ENCODE results near the gene IGSF3.
"Not testable (repeated sequence)": the region's sequence is repeated elsewhere in the genome, so short reads cannot be mapped to it uniquely, and the experiment has no call there.

Gene IGSF3

DNA sequence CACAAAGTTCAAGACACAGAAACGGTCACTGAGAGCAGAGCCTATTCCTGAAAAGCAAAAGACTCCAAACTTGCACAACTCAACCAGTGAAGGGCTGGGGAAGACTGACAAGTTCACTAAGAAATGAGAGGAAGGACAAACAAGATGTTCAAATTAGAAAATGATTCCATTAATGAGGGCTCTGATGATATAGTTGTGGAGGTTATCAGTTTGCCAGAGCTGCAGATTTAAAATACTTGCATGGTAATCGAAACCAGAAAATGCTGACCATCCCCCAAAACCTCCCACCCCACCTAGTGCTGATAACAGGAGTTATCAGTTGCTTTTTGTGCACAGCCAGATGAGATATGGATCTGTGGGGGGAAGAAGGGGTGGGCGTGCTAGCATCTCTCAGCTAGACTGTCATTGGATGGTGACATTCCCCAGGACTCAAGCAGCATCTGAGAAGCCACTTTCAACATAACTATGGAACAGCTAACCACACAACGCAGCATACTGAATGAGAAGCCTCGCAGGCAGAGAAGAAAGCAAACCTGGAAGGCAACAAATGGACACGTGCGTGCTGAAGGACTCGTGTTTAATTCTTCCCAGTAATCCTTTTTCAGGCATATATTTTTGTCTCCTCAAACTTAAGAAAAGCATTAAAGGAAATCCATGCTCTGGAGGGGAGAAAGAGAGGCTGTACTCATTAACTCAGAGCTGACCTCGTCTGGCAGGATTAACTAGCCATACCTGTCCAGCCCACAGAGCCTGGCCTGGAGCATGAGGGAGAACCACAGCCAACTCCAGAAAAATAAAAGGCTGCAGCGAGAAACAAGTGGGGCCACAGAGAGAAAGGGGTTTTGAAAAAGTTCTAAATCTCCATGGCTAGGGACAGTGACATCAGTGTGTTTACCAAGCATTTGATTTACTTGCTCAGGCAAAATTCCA lies 35.3 kb downstream of the IGSF3 start:
- not testable (repeated sequence) for DNase-seq

GRCh38 chr1:116631554-116631953 lies 36.0 kb downstream of the IGSF3 start:
- not testable (repeated sequence) for DNase-seq

DNA sequence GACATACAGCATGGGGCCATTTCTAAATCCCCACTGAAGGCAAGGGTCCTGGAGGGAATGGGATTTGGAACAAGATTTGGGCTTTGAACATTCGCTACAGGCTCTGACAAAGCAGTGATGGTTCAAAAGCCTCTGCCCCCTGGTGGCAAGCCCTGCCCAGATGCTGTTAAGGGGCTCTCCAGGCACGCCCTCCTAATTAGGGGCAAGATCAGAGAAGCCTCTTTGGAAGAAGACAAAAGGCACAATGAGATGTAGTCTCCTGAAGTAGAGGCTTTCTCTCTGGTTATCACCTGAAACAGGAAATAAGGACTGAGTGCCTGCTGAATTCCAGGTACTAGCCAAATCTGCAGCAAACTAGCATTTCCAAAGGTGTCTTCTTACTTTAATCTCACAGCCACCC lies 37.5 kb downstream of the IGSF3 start:
- not testable (repeated sequence) for DNase-seq

DNA sequence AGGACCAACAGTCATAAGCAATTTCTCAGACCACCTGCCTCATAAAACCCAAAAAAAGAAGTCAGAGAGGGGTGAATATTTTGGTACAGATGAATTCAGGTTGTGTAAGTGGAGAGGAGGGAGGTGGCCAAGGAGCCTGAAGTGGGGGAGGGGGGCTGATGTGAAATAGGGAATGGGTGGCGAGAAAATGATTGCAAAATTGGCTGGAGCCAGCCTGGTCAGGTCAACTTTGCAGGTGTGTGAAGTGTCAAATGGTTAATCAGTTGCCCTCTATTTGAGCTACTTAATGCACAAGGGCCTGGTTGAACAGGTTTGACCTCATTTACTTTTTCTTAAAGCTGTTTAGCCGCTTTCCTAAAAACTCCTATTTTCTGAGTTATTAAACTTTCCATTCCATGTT lies 38.1 kb downstream of the IGSF3 start:
- not testable (repeated sequence) for DNase-seq

DNA sequence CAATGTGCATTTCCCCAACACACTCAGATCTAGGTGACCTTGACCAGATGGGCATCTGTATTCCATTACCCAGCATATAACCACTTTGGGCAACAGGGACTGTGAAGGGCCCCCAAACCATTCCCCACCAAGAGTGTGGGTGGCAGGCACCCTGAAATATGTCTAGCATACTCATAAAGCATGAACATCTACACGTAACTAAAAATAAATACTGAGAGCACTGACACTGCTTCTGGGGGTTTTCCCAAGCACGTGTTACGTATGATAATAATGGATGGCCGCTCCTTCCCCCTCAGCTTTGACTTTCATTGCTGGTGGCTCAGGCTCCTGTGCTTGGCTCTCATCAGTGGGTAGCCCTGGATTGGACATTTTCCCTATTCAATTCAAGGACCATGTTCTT lies 39.1 kb downstream of the IGSF3 start:
- DNase-seq = no peak

DNA sequence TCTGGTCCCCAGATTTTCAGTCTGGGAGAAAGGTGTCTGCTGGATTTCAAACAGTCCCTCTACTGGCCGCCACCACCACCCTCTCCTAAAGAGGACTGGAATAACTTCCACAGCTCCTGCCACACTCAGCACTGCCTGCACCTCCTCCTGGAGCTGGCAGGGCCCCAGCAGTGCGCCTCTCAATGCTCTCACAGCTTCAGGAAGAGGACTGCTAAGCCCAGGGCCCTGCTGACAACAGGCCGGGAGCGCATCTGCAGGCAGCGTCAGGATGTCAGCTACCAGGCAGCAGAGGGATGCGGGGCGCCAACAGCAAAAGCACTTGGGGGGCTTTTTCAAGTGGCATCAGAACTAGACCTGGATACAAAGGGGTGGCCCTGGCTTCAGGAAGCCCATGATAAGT lies 40.2 kb downstream of the IGSF3 start:
- DNase-seq = peak in 3 of 51 donors; percentile 4 to 10 (median 5)

- not testable (repeated sequence) for DNase-seq
Measured at GRCh38 chr1:116626915-116627314, 40.6 kb downstream of the IGSF3 start.

GRCh38 chr1:116625155-116625554 lies 42.4 kb downstream of the IGSF3 start:
- not testable (repeated sequence) for DNase-seq

GRCh38 chr1:116624040-116624439 lies 43.5 kb downstream of the IGSF3 start:
- no peak for DNase-seq

DNA sequence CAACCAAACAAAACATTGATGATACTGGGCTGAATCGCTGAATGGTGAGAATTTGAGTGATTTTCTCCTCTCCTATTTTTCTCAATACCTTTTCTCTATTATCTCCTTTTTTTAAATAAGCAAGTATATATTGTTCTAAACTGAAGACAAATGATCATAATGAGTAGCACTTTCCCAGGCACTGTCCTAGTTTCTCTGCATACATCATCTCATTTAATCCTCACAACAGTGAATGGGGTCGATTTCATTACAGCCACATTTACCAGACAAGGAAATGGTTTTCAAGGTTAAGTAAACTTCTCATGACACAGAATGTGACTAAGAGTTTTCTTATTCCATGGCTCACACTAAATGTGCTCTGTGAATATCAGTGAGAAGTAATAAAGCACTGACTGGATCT lies 45.0 kb downstream of the IGSF3 start:
- not testable (repeated sequence) for DNase-seq

GRCh38 chr1:116621756-116622155 lies 45.8 kb downstream of the IGSF3 start:
- not testable (repeated sequence) for DNase-seq

DNA sequence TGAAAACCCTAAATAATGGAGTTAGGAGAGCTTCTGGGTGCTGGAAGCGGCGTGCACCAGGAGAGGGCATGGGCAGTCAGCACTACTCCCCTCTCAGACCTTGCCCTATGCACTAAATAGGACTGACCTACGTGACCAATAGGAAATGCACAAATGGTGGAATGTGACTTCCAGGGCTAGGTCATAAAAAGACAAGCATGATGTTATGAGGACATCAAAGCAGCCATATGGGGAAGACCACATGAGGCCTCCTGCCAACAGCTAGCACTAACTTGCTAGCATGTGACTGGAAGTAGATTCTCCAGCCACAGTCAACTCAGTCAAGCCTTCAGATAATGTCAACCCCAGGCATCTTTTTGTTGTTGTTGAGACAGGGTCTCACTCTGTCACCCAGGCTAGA lies 47.1 kb downstream of the IGSF3 start:
- DNase-seq = not testable (repeated sequence)

DNA sequence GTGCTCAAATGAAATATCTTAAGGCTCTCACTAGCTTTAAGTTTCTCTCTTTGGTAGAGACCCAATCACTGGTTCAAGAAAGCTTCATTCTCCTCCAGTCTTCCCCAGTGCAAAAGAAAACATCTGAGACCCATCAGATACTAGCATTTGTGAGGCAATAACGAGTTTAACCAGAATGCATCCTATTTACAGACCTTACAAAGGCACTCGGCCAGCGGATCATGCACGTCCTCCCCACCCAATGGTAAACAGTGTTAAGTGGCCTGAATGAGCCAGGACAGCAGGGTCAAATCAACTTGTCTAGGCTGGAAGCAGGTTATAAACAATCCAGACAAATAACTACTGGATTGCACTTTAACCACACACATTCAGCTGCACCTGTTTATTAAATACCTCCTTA lies 48.4 kb downstream of the IGSF3 start:
- not testable (repeated sequence) for DNase-seq

DNA sequence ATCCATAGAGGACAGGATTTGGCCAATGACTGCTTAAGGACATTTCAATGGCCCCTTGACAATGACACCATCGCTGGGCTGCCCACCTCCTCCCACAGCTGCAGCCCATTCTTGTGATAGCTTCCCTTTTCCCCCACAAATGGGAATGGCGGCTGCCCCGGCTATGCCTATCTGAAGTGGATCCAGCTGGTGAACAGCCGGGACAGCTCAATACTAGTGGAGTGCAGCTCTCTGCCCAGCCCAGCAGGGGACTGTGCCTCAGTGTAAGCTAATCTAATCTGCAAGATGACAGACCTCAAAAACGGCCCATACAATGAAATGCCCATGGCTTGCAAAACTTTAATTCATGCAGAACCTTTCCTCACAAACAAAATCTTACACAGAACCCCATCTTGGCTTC lies 49.7 kb downstream of the IGSF3 start:
- DNase-seq = not testable (repeated sequence)

- not testable (repeated sequence) for DNase-seq
Measured at GRCh38 chr1:116613825-116614224, 53.7 kb downstream of the IGSF3 start.

DNA sequence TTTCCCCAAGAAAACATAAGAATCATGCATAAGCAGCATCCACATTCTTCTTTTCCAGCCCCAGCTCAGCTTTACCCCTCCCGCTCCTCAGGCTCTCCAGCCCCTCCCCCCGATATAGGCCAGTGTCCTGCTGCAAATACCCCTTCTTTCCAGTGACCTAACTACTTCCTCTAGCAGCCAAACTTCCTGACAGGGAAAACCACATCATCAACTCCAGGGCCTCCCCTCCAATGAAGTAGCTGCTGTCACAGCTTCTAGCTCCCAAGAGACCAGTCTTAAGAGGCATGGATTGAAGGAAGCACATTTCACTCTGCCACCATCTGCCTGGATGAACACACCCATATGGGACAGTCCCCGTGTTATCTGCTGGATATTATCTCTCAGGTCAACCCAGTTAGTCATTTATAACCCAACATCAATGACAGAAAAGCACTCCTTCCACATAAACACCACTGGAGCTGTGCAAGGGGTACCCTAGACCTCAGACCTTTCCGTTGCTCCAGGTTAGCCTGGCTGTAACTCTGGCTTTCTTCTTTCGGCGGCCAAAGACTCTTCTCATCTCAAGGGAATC lies 57.6 kb downstream of the IGSF3 start:
- DNase-seq = not testable (repeated sequence)

GRCh38 chr1:116608841-116609240 lies 58.7 kb downstream of the IGSF3 start:
- not testable (repeated sequence) for DNase-seq

DNA sequence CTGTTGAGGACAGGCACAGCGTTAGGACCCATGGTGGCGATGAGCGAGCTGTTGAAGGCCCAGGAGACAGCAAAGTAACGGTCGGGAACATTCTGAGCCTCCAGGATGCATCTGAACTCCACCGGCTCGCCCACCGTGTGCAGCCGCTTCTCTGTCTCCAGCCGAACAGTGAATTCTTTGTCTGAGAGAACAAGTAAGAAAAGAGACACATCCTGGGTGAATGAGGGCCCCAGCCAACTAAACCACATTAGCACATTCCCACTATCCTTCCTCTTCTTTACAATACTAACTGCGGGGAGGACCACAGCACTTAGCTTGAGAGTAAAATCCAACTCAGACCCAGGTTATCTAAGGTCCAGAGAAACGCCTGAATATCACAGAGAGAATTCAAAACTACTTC lies 59.4 kb downstream of the IGSF3 start:
- DNase-seq = not testable (repeated sequence)

DNA sequence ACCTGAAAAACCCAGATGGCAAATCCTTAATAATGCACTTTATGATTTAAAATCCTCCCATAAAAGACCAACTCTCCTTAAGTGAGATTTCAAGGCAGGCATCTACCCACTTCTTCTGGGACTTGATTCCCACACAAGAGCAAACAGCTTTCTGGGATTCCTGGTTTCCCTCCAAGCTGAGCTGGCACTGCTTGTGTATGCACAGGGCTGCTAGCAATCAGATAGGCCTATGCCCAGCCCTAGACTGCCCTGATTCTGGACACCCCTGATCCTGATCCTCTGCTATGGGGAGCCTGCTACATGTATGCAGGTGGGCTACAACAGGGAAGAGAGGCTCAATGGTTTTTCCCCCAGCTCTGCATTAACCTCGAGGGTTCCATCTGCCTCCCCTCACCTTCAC lies 60.1 kb downstream of the IGSF3 start:
- DNase-seq = not testable (repeated sequence)

DNA sequence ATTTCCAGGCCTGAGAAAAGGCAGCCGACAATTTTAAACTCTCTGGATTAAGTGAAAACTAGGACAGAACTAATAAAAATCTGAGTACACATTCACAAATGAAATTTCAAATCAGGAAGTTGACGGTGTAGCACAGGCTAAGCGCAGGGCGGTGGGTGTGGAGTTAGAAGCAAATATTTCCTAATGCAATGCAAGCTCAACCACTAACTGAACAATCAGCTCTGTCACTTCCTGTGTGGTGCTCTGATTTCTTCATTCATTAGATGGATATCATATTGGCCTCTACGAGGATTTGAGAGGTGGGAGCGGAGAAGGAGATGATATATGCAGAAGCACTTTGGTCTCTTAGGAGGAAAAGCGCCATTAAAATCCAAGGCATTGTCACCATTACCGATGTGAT lies 61.5 kb downstream of the IGSF3 start:
- not testable (repeated sequence) for DNase-seq

DNA sequence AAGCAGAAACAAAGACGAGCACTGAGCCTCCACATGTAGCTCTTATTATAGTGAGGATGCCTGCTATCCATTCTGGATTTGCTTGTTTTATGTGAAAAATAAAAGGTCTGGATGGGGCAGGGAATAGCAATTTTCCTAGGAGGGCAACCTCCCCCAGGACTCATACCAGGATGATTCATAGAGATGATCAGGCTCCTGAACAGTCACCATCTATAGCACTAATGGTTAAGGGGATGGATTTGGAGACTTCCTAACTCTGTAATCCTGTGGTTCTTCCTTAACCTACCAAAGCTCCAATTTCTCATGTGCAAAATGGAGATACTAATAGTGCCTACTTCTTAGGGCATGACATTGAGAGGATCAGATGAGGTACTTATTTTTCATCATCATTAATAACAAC lies 62.2 kb downstream of the IGSF3 start:
- DNase-seq = no peak

GRCh38 chr1:116604408-116604807 lies 63.1 kb downstream of the IGSF3 start:
- DNase-seq = not testable (repeated sequence)

- DNase-seq = not testable (repeated sequence)
Measured at GRCh38 chr1:116603646-116604045, 63.9 kb downstream of the IGSF3 start.
